ENCODE measurements around the gene TEX52.
"Not testable (repeated sequence)": the region's sequence is repeated elsewhere in the genome, so short reads cannot be mapped to it uniquely, and the experiment has no call there.

TEX52 gene

GRCh38 chr12:2864198-2864597 lies 7.4 kb upstream of the TEX52 start:
- DNase-seq (ENCODE audit: low read depth): no peak

GRCh38 chr12:2863402-2863801 lies 6.6 kb upstream of the TEX52 start:
- DNase-seq (ENCODE audit: low read depth): not testable (repeated sequence)

DNA sequence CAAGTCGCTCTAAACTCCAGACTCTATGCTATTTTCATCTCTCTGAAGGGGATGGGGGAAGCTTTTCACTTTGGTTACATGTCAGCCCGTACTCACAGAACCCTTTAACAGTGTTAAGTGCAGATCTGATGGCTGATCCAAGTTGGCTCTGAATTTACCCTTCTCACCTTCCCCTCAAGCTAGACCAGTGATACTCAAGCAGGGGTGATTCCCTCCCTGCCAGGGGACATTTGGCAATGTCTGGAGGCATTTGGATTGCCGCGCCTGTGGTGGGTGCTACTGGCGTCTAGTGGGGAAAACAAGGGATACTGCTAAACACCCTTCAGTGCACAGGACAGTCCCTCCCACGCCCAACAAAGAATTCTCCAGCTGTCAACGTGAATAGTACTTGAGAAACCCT lies 6.0 kb upstream of the TEX52 start:
- no peak for DNase-seq (ENCODE audit: low read depth)

DNA sequence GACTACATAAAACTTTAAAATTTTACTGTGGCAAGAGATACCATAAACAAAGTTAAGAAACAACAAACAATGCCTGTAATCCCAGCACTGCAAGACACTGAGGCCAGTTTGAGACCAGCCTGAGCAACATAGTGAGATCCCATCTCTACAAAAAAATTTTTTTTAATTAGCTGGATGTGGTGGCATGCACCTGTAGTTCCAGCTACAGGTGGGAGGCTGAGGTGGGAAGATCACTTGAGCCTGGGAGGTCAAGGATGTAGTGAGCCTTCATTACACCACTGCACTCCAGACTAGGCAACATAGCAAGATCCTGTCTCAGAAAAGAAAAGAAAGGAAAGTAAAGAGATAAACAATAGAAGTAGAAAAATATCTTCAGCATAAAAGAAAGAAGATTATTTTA lies 3.3 kb upstream of the TEX52 start:
- DNase-seq (ENCODE audit: low read depth): no peak

DNA sequence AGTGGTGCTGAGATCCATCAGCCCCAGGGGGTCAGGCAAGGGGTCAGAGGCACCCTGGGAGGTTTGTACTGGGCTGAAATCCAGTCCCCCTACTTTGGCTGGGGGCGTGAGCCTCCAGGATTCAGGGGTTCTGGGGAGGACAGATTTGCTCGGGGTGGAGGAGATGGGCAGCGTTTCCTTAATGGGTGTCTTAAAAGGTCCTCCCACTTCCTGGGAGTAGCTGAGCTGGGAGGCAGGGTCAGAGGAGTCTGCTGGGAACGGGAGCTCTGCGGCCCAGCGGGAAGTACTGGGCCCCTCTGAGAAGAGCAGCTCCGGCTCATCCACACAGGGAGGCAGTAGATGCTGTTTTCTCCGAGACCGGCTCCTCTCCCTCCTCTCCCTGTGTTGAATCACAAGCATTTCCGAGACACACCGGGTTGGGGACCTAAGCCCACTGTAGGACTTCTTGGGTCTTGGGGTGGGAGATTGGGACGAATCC lies 2.1 kb upstream of the TEX52 start:
- no peak for DNase-seq (ENCODE audit: low read depth)

- no peak for DNase-seq (ENCODE audit: low read depth)
Observed at GRCh38 chr12:2858334-2858733, 1.5 kb upstream of the TEX52 start.

DNA sequence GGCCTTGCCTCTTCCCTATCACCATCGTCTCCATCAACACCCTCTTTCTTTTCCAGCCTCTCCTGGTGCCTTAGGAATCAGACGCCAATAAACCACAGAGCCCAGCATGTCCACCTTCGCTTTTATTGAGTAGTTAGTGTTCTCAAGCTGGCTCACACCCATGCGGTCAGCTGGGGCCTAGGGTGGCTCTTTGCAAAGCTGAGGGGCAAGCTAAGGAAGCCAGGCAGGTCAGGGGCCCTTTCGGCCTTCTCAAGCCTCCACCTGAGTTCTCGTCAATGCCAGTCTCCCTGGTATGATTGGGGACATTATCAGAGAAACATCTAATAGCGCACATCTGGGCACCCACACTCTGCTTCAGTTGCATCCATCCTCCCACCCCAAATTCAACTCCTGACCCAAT lies 737 bp upstream of the TEX52 start:
- no peak for DNase-seq (ENCODE audit: low read depth)

- DNase-seq (ENCODE audit: low read depth): no peak
Observed at GRCh38 chr12:2856051-2856450, 788 bp downstream of the TEX52 start.

DNA sequence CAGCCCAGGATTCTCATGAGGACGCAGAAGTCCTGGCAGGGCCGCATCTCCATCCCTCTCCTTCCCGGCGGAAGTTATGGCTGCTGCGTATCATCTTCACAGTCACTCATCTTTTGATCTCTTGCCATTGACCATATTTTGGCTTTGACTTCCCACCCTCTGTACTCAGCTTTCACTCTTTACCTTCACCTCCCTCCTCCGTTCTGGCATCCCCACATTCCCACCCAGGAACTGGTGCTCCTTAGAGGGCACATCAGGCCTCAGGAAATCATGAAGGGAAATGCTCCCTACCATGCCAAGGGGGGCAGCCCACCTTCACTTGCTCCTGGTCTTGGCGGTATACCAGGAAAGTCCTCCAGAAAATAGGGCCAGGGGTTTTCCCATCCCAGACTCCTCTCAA lies 1.3 kb downstream of the TEX52 start:
- no peak for DNase-seq (ENCODE audit: low read depth)

DNA sequence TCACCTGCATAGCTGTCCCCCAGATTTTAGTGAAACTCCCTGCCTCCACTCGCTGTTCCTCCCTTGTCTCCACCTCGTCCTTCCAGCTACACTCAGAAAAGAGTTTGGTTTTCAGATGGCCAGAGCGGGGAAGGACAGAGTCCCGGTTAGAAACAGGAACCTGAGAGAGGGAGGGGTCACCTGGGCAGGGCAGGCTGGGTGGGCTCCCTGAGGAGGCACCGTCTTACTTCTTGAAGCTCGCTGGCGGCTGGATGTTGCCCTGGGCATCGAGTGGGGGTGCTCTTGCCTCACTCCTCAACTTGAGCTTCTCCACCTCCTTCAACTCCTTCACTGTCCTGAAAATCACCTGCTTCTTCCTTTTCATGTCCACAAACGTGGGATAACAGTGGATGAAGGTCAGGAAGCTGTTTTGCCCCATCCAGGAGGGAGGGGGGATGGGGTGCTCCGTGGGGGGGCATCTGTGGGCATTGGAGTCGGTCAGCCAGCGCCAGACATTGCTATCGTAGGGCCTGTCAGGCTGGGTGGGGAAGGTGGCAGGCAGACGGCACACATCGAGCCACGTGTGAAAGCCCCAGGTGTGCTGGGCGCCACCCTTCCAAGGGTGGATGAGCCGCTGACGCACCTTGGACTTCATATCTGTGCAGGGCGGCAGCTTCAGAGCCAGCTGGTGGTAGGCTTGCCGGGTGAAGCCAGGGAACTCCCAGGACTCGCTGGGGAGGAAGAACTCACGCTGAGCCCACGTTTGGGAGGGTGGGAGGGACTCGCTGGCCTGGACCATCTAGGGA lies 2.0 kb downstream of the TEX52 start:
- no peak for DNase-seq (ENCODE audit: low read depth)

- DNase-seq (ENCODE audit: low read depth): no peak
Observed at GRCh38 chr12:2853626-2854025, 3.2 kb downstream of the TEX52 start.

DNA sequence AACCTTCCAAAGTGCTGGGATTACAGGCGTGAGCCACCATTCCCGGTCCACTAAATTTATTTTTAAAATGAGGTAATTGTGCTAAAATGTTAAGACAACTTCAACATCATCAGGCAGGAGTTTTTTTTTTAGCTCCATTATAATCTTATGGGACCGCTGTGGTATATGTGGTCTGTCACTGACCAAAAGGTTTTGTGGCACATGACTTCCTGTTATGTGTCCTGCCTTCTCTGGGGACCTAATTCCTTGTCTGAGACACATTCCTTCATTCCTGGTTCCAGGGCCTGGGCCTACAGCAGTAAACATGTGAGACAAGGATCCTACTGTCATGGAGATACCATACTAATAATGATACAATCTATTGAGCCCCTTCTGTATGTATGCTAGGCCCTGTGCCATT lies 4.9 kb downstream of the TEX52 start:
- no peak for DNase-seq (ENCODE audit: low read depth)

DNA sequence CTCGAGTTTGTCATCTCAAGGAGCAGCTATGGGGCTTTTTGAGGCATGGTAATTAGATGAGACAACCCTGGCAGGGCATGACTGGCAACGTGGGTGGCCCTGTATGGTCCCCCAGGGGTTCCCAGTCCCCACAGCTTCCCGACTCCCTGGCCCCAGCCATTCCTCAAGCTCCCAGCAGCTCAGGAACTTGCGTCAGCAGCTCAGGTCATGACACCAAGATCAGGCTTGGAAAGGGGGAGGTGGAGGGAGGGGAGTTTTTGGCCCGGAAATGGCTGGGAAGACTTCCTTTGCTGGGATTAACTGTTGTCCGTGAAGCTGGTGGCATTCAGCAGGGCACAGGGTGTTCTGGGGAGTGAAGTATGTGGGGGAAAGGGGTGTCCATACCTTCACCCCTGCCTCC lies 11.6 kb downstream of the TEX52 start:
- no peak for DNase-seq (ENCODE audit: low read depth)

DNA sequence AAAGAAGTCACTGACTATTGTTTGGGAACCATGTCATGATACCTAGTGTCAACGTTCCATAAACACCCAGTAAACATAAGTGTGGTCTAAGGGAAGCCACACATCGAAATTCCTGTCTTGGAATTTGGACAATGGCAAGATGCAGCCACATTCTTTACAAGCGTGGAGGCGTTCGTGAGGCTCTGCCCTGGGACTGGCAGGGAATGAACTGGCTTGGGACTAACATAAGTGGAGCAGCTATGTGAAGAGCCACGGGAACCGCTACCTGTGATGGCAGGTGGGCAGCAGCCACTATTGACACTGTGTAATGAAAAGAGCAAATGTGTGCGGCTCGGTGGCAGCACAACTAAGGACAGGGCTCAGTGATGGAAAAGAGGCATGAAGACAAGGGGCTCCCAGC lies 12.1 kb downstream of the TEX52 start:
- no peak for DNase-seq (ENCODE audit: low read depth)

DNA sequence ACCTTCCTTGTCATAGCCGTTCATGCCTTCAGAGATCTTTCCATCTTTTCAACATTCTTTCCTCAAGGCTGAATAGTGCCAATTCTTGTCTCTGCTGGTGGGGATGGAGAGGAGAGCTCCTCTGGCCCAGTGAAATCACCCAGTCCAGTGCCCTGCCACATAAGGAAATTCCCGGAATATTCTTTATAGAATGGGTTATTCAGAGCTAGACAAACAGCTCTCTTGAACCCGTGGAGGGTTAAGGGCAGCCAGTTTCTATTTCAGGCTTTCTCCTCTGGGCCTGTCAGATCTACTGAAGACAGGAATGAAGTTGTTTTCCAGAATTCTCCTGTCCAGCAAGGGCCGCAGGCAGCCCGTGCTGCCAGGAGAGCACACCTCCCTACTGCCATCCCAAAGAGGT lies 13.9 kb downstream of the TEX52 start:
- no peak for DNase-seq (ENCODE audit: low read depth)

DNA sequence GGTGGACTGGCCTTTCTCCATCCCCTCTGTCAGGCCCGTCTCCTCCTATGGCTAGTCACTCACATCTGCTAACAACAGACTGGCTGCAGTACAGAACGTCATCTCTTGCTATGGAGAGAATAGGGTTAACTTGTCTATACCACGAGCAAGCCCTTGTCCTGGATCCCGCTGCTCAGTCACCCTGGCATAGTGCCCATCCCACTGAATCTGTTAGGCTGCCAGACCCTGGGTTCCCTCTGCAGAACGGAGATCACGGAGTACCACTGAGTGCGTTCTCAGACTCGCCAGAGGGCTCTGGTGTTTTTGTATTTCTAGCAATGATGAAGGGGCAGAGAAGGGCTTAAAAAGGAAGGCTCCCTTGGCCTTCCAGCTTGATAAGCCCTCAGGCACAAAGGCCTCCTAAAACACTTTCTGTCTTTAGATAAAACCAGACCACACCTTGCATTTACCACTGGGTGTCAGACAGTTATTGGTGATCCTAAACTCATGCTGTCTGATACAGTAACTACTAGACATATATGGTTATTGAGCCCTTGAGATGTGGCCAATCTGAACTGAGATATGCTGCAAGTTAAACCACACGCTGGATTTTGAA lies 15.7 kb downstream of the TEX52 start:
- DNase-seq (ENCODE audit: low read depth): no peak

- DNase-seq (ENCODE audit: low read depth): no peak
Observed at GRCh38 chr12:2836574-2836973, 20.3 kb downstream of the TEX52 start.

- no peak for DNase-seq (ENCODE audit: low read depth)
Observed at GRCh38 chr12:2835691-2836403, 21.0 kb downstream of the TEX52 start.

DNA sequence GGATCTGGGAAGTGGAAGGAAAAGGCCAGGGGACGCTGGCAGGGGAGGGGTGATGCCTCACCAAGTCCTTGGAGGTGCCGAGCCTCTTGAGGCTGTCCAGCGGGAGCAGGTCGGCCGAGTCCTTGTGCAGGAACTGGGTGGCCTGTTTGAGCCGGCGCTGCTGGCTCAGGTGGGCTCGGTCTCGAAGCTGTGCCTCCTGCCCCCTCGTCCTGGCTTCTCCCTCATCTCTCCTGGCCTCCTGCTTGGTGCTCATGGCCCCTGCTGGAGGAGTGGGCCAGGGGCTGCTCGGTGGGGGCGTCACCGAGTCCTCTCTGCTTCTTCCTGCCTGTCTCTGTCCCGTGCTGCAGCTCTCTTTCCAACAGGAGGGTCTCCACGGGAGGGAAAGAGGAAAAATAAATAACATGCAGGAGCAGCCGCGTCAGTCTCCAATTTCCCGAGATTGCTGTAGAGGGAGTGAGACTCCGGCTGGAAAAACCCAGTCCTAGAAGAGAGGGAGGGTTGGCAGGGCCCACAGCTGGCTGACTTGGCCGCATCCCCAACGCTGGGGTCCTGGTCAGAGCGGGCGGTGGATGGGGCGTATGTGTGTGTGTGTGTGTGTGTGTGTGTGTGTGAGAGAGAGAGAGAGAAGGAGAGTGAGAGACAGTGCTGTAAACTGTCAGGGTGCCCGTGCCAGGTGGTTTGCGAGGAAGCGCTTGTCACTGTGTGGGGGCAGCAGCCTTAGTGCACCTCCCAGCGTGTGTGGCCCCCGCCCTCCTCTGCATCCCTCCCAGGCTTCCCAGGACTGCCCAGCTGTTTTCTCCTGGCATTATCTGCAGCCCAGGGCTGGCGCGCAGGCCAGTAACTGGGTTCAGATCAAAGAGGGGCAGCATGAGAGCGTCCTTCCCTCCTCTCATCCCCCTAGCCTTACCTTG lies 22.0 kb downstream of the TEX52 start, which contains the start of gene NRIP2:
Gene NRIP2, minus strand, starts transcription at position 455 of the 911 bp plus-strand sequence. Its CDS starts 52 bp downstream, at position 403.
- no peak for DNase-seq (ENCODE audit: low read depth)

DNA sequence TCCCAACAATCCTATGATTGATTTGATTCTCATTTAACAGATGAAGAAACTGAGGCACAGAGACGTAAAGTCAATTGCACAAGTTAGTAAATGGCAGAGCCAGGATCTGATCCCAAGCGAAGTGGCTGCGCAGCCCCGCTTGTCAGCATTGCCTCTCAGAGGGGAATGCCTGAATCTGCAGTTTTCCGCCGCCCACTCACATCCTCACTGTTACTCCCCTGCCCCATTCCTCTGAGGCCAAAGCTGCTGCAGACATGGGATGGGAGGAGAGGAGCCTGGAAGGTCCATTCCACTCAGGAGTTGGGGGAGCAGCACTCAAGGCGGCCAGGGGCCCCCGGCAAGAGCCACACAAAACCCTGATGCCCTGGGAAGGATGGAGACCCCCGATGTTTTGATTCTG lies 23.0 kb downstream of the TEX52 start:
- no peak for DNase-seq (ENCODE audit: low read depth)

DNA sequence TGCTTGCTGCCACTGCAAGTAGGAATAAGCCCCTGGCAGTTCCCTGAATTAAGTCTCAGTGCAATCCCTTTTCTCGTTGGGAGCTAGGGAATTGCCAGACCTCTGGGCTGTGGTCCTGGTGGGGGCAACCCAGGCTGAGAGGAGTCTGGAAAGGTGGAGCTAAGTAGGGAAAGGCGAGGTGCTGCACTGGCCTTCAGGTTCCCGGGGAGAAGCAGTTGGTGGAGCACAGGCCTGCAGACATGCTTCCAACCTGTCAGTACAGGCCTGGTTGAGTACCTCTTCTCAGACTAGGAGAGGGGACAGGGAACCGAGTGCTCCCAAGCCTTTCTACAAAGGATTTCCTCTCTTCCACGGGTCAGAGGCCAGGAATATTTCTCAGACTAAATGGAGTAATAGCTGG lies 23.5 kb downstream of the TEX52 start:
- DNase-seq (ENCODE audit: low read depth): no peak

DNA sequence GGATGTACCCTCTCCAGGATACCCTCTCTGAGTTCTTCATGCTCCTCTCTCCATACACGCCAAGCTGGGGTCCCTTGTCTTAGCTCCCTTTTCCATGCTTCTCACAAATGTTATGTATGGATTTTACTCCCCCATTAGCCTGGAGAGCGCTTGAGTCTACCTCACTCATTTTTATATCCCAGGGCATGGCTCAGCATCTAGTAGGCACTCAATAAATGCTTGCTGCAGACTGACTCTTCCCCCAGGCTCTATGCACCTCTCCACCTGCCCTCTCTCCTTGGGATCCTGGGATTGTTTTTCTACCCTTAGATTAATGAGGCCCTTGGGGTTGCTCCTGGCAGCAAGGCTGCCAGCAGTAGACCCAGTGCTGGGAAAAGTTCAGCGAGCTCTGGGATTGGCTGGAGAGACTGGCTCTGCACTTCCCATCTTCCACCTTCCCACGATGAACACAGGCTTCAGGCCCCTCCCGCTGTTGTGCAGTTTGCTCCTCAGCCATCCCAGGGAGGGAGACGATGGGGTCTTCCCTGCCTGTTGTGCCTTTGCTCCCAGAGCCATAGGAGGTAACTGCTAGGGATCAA lies 24.2 kb downstream of the TEX52 start:
- DNase-seq (ENCODE audit: low read depth): no peak
